ENCODE results near the gene XPO6.

Gene XPO6

DNA sequence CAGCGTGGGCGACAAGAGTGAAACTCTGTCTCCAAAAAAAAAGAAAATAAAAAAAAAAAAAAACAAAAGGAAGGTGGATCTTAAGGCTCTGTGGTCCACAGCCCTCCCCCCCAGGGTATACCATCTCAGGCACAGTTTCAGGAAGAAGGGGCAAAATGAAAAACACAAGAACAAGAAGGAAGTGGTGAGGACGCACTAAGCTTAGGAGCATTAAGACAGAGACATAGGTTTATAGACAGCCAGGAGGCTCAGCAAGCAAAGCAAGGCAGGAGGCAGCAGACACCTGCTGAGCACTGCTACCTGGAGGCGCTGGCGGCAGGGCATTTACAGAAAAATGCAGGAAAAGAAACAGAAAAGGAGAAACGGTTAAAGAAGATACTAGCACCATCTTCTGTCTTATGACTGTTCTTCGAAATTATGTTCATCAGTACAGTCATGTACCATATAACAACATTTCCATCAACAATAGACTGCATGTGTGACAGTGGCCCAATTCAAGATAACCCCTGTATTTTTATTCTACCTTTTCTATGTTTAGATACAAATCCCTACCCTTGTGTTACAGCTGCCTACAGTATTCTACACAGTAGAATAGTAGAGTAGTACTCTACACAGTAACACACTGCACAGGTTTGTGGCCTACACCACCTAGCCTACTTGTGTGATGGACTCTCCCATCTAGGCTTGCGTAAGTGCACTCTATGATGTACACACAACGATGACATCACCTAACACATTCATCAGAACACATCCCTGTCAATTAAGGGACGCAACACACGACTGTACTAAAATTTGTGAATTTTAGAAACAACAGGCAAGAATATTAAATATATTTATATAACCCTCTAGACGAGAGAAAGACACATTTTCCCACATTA lies 62.5 kb downstream of the XPO6 start:
- H3K4me3 ChIP-seq (replicated peaks; ENCODE audit: low read depth, low read length), result no peak overlapping the region
- TF ChIP-seq, protein P1, sequence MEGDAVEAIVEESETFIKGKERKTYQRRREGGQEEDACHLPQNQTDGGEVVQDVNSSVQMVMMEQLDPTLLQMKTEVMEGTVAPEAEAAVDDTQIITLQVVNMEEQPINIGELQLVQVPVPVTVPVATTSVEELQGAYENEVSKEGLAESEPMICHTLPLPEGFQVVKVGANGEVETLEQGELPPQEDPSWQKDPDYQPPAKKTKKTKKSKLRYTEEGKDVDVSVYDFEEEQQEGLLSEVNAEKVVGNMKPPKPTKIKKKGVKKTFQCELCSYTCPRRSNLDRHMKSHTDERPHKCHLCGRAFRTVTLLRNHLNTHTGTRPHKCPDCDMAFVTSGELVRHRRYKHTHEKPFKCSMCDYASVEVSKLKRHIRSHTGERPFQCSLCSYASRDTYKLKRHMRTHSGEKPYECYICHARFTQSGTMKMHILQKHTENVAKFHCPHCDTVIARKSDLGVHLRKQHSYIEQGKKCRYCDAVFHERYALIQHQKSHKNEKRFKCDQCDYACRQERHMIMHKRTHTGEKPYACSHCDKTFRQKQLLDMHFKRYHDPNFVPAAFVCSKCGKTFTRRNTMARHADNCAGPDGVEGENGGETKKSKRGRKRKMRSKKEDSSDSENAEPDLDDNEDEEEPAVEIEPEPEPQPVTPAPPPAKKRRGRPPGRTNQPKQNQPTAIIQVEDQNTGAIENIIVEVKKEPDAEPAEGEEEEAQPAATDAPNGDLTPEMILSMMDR (IDR thresholded peaks at IDR 0.05; ENCODE audit: low read depth, low read length, missing control alignments), result no peak
- no peak for DNase-seq (ENCODE audit: extremely low read depth, low read depth)

DNA sequence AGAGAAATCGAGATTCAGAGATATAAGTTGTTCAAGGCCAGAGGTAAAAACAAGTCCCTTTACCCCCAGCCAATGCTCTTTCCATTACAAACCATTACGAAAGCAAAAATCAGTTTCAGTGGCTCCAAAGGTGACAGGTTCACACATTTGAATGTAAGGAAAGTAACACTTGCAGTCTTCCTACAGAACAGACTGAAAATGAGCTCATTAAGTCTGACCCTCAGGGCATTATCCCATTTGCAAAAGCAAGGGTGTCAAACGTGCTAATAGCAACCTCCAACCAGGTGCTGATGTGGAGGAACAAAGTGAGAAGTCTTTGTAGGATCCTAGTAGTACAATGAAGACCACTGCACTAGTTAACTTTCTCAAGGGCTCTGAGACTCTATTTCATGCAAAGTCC lies 65.2 kb downstream of the XPO6 start:
- TF ChIP-seq, protein P1 (IDR thresholded peaks at IDR 0.05; ENCODE audit: low read depth, low read length, missing control alignments), result no peak

DNA sequence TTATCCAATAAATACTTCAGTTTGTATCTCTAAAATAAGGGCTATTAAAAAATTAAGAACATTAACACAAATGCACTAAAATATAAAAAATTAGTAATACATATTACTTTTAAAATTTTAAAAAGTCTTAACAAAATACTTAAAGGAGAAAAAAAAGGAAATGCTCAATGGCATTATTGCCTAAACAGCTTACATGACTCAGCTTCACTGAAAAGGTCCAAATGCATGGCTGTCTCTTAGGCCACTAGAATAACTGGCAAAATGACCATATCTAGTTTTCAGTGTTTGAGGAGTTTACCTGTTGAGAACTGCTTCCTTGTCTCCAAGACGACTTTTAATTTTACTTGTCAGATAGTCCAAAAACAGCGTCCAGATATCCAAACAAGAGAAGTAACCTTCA lies 66.0 kb downstream of the XPO6 start:
- DNase-seq (ENCODE audit: extremely low read depth, low read depth), result no peak
- TF ChIP-seq, protein P1 (IDR thresholded peaks at IDR 0.05; ENCODE audit: low read depth, low read length, missing control alignments), result no peak

More for the DNA sequence above, 65.2 kb downstream of the XPO6 start:
- no peak for DNase-seq (ENCODE audit: extremely low read depth, low read depth)
- H3K4me3 ChIP-seq (replicated peaks; ENCODE audit: low read depth, low read length), result no peak overlapping the region

DNA sequence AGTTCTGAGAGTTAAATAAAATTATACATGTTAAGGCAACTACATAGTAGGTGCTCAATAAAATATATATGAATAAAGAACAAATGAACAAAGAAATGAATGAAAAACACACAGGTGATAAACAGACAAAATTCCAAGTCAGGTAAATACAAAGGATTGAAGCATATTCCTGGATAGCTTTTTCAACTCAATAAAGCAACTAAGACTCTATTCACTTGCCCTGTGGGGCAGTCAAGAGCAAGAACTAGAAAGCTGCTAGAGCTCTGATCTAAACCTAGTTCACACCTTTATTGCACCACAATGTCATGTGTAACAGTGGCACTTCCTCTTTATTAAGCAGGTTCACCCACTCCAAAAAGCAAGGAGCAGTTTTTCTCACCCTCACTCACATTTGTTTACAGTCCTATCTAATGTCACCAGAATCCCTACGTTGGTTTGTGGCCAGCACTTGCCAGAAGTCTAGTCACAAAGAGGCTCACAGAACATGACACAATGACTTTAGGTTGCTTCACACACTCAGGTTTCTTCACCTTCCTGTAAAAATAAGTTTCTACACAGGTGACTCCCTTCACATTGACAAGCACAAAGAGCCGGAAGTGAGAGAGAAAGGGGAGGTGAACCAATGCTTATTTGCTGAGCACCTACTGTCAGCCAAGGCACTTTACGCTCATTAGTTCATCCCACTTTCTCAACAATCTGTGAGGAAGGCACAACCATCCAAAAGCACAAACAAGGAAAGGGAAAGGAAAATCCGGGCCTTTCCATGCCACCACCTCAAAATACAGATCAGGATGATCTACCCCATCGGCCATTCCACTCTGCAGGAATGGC lies 70.8 kb downstream of the XPO6 start:
- TF ChIP-seq, protein P1 (IDR thresholded peaks at IDR 0.05; ENCODE audit: low read depth, low read length, missing control alignments), result no peak
- no peak overlapping the region for H3K4me3 ChIP-seq (replicated peaks; ENCODE audit: low read depth, low read length)
- no peak for DNase-seq (ENCODE audit: extremely low read depth, low read depth)

More for the DNA sequence above, 66.0 kb downstream of the XPO6 start:
- H3K4me3 ChIP-seq (replicated peaks; ENCODE audit: low read depth, low read length), result no peak overlapping the region

DNA sequence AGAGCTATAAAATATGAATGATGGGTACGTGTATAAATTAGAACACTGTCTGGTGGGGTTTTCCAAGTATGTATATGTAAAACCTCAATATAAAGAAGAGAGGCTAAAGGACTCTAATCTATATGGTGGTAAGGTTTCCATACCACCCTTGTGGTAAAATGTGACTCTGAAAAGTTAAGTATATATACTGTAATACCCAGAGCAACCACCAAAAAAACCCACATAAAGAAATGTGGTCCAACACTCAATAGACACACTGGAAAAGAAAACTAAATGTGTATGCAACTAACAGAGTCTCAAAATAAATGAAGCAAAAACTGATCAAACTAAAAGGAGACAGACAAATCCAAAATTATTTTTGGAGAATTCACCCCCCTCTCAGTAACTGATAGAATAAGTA lies 72.2 kb downstream of the XPO6 start:
- H3K4me3 ChIP-seq (replicated peaks; ENCODE audit: low read depth, low read length), result no peak overlapping the region
- no peak for DNase-seq (ENCODE audit: extremely low read depth, low read depth)
- TF ChIP-seq, protein P1 (IDR thresholded peaks at IDR 0.05; ENCODE audit: low read depth, low read length, missing control alignments), result no peak

DNA sequence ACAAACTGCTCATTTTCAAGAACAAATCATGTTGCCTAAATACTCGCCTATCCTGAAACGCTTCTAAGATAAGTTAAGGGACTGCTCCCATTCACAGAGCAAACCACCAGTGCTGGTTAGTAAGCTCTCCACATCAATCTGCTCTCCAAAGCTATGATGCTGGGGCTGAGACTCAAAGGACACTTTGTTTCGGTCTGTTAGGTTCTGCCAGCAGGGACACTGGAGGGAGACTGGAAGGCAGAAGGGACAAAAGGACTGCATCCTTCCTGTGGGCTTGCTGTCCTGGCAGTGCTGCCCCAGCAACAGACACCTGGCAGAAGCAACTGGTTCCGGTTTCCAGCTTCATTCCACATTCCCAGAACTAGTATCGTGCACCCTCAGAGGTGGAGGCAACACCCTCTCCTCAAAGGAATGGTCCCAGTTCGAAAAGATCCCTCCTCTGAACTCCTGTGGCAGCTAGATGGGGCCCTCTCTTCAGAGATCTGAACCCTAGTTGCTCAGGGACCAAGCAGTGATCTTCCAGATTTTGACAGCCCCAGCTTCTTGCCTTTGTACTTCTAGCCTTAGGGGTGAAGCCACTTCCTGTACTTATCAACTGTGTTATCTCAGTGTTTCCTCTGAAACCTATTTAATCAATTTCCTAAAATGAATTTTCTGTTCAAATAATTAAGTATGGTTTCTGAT lies 74.9 kb downstream of the XPO6 start:
- TF ChIP-seq, protein P1 (IDR thresholded peaks at IDR 0.05; ENCODE audit: low read depth, low read length, missing control alignments), result no peak
- no peak overlapping the region for H3K4me3 ChIP-seq (replicated peaks; ENCODE audit: low read depth, low read length)
- no peak for DNase-seq (ENCODE audit: extremely low read depth, low read depth)
